ENCODE data around the gene SPRR5.

SPRR5 gene

GRCh38 chr1:152946651-152947256 lies at the start of gene SPRR5:
Gene SPRR5, plus strand, starts transcription at chr1:152947206. Its CDS starts 1,349 bp downstream, at chr1:152948555.
- TF ChIP-seq CTCF (conservative IDR thresholded peaks at IDR 0.05): no peak
- TF ChIP-seq ZFX (IDR thresholded peaks at IDR 0.05): no peak
- no peak within 1 kb of the TSS for H3K27ac ChIP-seq

GRCh38 chr1:152899027-152899426 lies 48.0 kb upstream of the SPRR5 start:
- TF ChIP-seq CTCF (conservative IDR thresholded peaks at IDR 0.05): no peak
- TF ChIP-seq ZFX (IDR thresholded peaks at IDR 0.05): no peak
- no peak overlapping the region for H3K27ac ChIP-seq

- no peak for TF ChIP-seq CTCF (conservative IDR thresholded peaks at IDR 0.05)
- TF ChIP-seq ZFX (IDR thresholded peaks at IDR 0.05): no peak
- H3K27ac ChIP-seq: no peak overlapping the region
Observed at GRCh38 chr1:152899883-152900282, 47.1 kb upstream of the SPRR5 start.

- TF ChIP-seq CTCF (conservative IDR thresholded peaks at IDR 0.05): no peak
- no peak for TF ChIP-seq ZFX (IDR thresholded peaks at IDR 0.05)
- no peak overlapping the region for H3K27ac ChIP-seq
Observed at GRCh38 chr1:152901631-152902030, 45.4 kb upstream of the SPRR5 start.

GRCh38 chr1:152902636-152903035 lies 44.4 kb upstream of the SPRR5 start:
- TF ChIP-seq CTCF (conservative IDR thresholded peaks at IDR 0.05) (no peak), ZFX (IDR thresholded peaks at IDR 0.05) (no peak)

GRCh38 chr1:152904688-152905440 lies 42.1 kb upstream of the SPRR5 start:
- TF ChIP-seq CTCF (conservative IDR thresholded peaks at IDR 0.05) (no peak), ZFX (IDR thresholded peaks at IDR 0.05) (no peak)
- H3K27ac ChIP-seq: no peak overlapping the region

More at GRCh38 chr1:152902636-152903035, 44.4 kb upstream of the SPRR5 start:
- H3K27ac ChIP-seq: no peak overlapping the region

GRCh38 chr1:152906023-152906565 lies 40.9 kb upstream of the SPRR5 start:
- no peak overlapping the region for H3K27ac ChIP-seq
- TF ChIP-seq CTCF (conservative IDR thresholded peaks at IDR 0.05) (no peak), ZFX (IDR thresholded peaks at IDR 0.05) (no peak)
